ENCODE measurements around the gene KANSL1.

The KANSL1 gene

DNA sequence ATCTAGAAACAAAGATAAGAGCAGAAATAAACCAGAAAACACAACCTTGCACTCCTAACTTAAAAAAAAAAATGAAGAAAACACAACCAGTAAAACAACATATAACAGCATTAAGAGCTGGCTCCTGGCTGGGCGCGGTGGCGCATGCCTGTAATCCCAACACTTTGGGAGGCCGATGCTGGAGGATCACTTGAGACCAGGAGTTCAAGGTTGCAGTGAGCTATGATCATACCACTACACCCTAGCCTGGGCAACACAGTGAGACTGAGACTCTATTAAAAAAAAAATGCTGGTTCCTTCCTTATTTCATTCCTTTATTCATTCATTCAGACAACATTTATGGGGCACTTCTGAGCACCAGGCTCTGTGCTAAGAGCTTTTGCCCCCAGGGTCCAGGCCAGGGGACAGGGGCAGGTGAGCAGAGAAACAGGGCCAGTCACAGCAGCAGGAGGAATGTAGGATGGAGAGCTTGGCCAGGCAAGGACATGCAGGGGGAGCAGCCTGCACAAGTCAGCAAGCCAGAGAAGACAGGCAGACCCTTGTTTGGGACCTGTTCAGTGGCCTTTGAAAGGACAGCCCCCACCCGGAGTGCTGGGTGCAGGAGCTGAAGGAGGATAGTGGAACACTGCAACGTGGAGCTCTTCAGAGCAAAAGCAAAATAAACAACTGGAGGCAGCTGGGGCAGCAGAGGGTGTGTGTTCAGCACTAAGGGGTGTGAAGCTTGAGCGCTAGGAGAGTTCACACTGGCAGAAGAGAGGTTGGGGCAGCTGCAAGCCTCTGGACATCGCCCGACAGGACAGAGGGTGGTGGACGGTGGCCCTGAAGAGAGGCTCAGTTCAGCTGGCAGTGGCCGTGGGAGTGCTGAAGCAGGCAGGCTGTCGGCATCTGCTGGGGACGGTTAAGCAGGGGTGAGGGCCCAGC is 191.6 kb downstream of the KANSL1 start:
- DNase-seq (ENCODE audit: low read depth in 3 of 3): no peak

DNA sequence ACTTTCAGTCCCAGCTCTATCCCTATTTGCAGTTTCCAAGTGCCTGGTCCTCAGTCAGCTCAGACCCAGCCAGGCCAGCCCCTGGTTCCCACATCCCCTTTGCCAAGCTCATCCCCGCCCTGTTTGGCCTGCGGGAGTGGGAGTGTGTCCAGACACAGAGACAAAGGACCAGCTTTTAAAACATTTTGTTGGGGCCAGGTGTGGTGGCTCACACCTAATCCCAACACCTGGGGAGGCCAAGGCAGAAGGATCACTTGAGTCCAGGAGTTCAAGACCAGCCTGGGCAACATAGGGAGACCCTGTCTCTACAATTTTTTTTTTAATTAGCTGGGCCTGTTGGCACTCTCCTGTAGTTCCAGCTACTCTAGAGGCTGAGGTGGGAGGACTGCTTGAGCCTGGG is 192.5 kb downstream of the KANSL1 start:
- DNase-seq (ENCODE audit: low read depth in 3 of 3): no peak

DNA sequence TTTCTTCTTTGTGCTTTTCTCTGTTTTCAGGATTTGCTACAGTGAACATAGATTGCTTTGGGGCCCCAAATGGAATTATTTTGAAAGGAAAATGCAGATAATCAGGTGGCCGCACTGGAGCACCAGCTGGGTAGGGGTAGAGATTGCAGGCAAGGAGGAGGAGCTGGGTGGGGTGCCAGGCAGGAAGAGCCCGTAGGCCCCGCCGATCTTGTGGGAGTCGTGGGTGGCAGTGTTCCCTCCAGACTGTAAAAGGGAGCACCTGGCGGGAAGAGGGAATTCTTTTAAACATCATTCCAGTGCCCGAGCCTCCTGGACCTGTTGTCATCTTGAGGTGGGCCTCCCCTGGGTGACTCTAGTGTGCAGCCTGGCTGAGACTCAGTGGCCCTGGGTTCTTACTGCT is 192.9 kb downstream of the KANSL1 start:
- DNase-seq (ENCODE audit: low read depth in 3 of 3): no peak

DNA sequence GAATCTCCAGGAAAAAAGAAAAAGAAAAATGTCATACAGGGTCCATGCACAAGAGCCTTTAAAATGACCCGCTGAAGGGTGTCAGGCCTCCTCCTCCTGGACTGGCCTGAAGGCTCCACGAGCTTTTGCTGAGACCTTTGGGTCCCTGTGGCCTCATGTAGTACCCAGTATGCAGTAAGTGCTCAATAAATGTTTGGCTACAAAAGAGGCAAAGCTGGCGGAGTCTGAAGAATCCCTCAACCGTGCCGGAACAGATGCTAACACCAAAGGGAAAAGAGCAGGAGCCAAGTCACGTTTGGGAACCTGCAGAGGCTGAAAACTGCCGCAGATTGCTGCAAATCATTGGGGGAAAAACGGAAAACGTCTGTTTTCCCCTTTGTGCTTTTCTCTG is 193.3 kb downstream of the KANSL1 start:
- no peak for DNase-seq (ENCODE audit: low read depth in 3 of 3)

GRCh38 chr17:45998987-45999899 is 194.0 kb downstream of the KANSL1 start, which contains the start of gene STH:
TSS of gene STH (plus strand) at chr17:45999250. CDS start at chr17:45999280, 30 bp downstream.
- DNase-seq (ENCODE audit: low read depth in 3 of 3): no peak

- DNase-seq (ENCODE audit: low read depth in 3 of 3): no peak
Observed at GRCh38 chr17:45997624-45998023, 195.6 kb downstream of the KANSL1 start.

GRCh38 chr17:45997166-45997565 is 196.1 kb downstream of the KANSL1 start:
- no peak for DNase-seq (ENCODE audit: low read depth in 3 of 3)

GRCh38 chr17:45996282-45996937 is 196.8 kb downstream of the KANSL1 start:
- no peak for DNase-seq (ENCODE audit: low read depth in 3 of 3)

GRCh38 chr17:45995627-45996270 is 197.5 kb downstream of the KANSL1 start:
- no peak for DNase-seq (ENCODE audit: low read depth in 3 of 3)

DNA sequence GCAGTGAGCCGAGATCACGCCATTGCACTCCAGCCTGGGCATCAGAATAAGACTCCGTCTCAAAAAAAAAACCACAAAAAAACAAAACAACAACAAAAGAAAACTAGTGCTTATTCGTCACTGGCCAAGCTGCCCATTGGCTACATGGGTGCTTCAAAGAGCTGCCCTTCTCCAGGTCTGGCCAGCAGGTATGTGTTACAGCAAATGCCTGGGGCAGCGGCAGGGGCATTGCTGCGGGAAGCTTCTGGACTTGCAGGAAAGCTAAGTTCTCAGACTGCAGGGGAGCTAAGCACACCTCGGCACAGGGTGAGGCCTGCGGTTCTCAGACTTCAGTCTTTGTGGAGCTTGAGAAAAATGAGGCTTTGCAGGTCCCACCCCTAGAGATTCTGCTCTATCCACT is 198.2 kb downstream of the KANSL1 start:
- DNase-seq (ENCODE audit: low read depth in 3 of 3): no peak

- DNase-seq (ENCODE audit: low read depth in 3 of 3): no peak
Observed at GRCh38 chr17:45993962-45994627, 199.1 kb downstream of the KANSL1 start.

GRCh38 chr17:45992904-45993303 is 200.3 kb downstream of the KANSL1 start:
- no peak for DNase-seq (ENCODE audit: low read depth in 3 of 3)

GRCh38 chr17:45992175-45992574 is 201.1 kb downstream of the KANSL1 start:
- no peak for DNase-seq (ENCODE audit: low read depth in 3 of 3)

DNA sequence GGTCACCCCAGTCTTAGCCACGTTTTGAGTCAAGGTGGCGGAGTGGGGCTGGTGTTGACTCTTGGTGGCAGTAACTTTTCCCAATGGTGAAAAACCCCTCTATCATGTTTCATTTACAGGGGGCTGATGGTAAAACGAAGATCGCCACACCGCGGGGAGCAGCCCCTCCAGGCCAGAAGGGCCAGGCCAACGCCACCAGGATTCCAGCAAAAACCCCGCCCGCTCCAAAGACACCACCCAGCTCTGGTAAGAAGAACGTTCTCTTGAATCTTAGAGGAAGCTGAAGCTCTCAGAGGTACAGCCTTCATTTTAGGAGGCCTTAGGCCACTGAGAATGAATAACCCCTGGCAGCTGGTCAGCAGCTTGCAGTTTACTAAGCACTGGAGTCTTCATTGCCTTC is 201.9 kb downstream of the KANSL1 start:
- DNase-seq (ENCODE audit: low read depth in 3 of 3): no peak

DNA sequence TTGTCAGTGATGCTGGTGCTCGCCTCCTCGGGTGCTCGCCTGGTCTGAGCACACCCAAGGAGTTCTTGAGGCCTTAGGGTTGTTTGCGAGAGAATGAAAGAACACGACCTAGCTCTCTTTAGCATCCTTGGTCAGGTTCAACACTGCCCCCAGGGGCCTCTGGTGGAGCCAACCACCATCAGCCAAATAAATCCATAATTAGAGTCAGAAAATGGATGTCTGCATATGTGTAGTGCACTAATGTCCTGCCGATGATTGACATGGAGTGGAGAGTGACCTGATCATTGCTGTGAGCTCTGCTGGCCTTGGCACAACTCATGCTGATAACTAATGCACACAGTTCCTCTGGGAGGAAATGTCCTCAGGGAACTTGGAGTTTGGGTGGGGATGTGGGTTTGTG is 202.3 kb downstream of the KANSL1 start:
- DNase-seq (ENCODE audit: low read depth in 3 of 3): no peak

- no peak for DNase-seq (ENCODE audit: low read depth in 3 of 3)
Observed at GRCh38 chr17:45989759-45990158, 203.5 kb downstream of the KANSL1 start.

DNA sequence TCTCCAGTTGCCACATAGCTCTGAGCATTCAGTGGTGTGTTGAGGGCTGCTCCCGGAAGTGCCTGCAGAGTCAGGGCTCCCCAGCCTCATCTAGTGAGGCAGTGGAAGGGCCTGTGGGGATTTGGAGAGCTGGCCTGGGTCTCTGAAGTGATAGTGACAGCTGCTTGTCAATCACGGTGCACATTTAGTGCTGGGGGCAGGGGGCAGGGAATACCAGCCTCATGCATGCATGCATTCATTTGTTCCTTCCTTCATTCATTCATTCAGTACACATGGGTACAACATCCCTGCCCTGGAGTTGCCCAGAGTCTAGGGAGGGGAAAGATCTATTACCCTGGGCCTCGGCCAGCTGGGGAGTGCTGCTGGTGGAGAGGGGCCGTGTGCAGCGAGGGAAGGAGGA is 205.5 kb downstream of the KANSL1 start:
- DNase-seq (ENCODE audit: low read depth in 3 of 3): no peak

- DNase-seq (ENCODE audit: low read depth in 3 of 3): no peak
Observed at GRCh38 chr17:45986056-45986455, 207.2 kb downstream of the KANSL1 start.

DNA sequence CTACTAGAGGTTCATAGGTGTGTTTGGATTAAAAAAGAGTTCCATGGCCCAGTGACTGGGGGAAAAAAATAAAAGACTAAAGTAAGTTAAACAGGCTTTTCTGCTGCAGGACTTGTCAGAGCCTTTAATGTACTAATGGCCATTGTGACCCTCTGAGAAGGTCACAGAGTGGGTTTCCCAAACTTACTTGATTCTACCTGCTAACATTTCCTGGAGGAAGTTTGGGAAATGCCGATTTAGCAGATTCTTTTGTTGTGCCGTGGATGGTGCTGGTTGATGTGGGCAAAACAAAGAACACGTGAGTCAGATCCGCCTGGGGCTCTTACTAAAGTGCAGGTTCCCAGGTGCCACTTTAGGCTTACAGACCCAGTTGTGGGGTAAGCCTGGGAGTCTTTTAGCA is 207.8 kb downstream of the KANSL1 start:
- no peak for DNase-seq (ENCODE audit: low read depth in 3 of 3)

GRCh38 chr17:45984368-45984767 is 208.9 kb downstream of the KANSL1 start:
- no peak for DNase-seq (ENCODE audit: low read depth in 3 of 3)
